BE2C (cell line): ENCODE data around the gene ADAMTS2. TPM values are rescaled to one million over a fixed set of nuclear protein-coding genes. Genes with fewer than 3 reads are reported as not detected.

Experiments
- DNase-seq: peaks from one replicate; pipeline ENCODE4 v3.0.0-alpha.2; 2020
- H3K27me3 ChIP-seq: fragments of 250-450 bp; sonication (Bioruptor Pico); 2 replicates; pipeline ENCODE4 v1.5.1; 2020; ENCODE audit warnings: mild to moderate bottlenecking
- H3K36me3 ChIP-seq: fragments of 250-450 bp; sonication (Bioruptor Pico); 2 replicates; pipeline ENCODE4 v1.5.1; 2020; ENCODE audit warnings: mild to moderate bottlenecking
- H3K4me1 ChIP-seq: fragments of 250-450 bp; sonication (Bioruptor Pico); 2 replicates; pipeline ENCODE4 v1.5.1; 2020
- H3K4me3 ChIP-seq: 2 replicates; pipeline ENCODE4 v1.5.1; 2011; ENCODE audit warnings: low read depth, low read length
- H3K9me3 ChIP-seq: fragments of 250-450 bp; sonication (Bioruptor Pico); 2 replicates; pipeline ENCODE4 v1.5.1; 2020
- polyA plus RNA-seq: library from polyadenylated mRNA; unstranded; fragments of >200 nt; gene quantifications from one replicate; pipeline ENCODE4 v1.2.1, GENCODE V29; 2012; ENCODE audit warnings: low read depth, missing spikeins; ENCODE audit not compliant: insufficient read length, insufficient read depth
- TF ChIP-seq, protein P1 (sequence below): IDR thresholded peaks from 2 replicates; pipeline ENCODE4 v1.5.1; 2012; ENCODE audit warnings: mild to moderate bottlenecking, low read depth, low read length

ADAMTS2 gene
- 0.49 TPM for polyA plus RNA-seq

DNA sequence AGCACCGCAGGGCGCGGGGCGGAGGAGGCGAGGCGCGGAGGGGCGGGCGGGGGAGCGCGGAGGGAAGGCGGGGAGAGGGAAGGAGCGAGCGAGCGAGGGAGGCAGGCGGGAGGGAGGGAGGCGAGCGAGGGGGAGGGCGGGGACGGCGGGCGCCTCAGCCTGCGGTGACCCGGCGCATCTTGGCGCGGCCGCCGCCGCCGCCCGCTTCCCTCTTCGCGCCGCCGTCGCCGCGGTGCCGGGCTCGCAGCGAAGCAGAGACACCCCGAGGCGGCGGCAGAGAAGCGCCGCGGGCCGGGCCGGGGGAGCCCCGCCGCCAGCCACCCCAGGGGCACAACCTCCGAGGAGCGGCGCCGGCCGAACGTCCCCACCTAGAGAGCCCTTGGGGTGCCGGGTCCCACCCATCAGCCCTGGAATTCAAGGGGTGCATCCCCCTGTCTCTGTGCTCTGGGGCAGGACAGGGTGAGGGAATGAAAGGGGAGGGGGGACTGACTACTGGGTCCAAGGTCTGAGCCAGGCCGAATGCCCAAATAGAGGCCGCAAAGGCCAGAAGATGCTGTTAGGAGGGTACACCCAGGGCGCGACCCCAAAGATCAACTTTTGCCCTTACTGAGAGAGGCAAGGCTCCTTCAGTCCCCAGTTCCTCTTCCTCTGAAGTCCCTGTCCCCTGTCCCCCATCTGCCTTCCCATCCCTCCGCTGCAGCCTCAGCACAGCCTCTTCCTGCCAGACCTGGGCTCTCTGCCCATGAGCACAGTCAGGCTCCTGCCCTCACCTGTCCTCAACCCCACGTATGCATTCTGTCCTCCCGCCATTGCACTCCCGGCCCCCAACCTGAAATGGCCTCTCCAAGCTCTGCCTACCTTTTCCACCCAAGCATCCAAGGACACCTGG is at the start of gene ADAMTS2:
ADAMTS2 (minus strand) TSS at position 29 of the 889 bp plus-strand sequence. CDS start 133 bp downstream, outside the sequence.
- Histone ChIP-seq H3K27me3 (peaks cover 58% of the 10 kb centered on the region), H3K36me3 (no peaks in the 10 kb centered on the region), H3K4me1 (no peaks in the 10 kb centered on the region), H3K4me3 (peak within 1 kb of the TSS; percentile 44), H3K9me3 (no peaks in the 10 kb centered on the region)
- DNase-seq, result peak; percentile 54
- TF ChIP-seq, protein P1, sequence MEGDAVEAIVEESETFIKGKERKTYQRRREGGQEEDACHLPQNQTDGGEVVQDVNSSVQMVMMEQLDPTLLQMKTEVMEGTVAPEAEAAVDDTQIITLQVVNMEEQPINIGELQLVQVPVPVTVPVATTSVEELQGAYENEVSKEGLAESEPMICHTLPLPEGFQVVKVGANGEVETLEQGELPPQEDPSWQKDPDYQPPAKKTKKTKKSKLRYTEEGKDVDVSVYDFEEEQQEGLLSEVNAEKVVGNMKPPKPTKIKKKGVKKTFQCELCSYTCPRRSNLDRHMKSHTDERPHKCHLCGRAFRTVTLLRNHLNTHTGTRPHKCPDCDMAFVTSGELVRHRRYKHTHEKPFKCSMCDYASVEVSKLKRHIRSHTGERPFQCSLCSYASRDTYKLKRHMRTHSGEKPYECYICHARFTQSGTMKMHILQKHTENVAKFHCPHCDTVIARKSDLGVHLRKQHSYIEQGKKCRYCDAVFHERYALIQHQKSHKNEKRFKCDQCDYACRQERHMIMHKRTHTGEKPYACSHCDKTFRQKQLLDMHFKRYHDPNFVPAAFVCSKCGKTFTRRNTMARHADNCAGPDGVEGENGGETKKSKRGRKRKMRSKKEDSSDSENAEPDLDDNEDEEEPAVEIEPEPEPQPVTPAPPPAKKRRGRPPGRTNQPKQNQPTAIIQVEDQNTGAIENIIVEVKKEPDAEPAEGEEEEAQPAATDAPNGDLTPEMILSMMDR, result no peak

DNA sequence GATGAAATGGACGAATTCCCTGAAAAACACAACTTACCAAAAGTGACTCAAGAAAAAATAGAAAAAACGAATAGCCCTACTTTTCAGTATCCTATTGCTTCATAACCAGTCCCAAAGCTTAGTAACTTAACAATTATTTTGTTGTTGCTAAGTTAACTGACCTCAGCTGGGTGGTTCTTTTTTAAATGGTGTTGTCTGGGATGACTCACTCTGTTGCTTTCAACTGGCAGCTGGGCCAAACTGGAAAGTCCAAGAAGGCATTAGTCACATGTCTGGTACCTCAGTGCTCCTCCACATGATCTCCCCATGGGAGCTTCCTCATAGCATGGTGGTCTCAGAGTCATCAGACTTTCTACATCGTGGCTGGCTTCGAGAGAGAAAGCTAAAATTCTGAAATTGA is 47.8 kb upstream of the ADAMTS2 start:
- H3K9me3 ChIP-seq, result no peaks in the 10 kb centered on the region; the same call in 1 of the 2 replicates
- no peaks in the 10 kb centered on the region for H3K36me3 ChIP-seq
- no peak overlapping the region for H3K4me3 ChIP-seq
- TF ChIP-seq, protein P1, result no peak
- H3K27me3 ChIP-seq, result no peaks in the 10 kb centered on the region
- DNase-seq, result no peak
- H3K4me1 ChIP-seq, result no peaks in the 10 kb centered on the region

DNA sequence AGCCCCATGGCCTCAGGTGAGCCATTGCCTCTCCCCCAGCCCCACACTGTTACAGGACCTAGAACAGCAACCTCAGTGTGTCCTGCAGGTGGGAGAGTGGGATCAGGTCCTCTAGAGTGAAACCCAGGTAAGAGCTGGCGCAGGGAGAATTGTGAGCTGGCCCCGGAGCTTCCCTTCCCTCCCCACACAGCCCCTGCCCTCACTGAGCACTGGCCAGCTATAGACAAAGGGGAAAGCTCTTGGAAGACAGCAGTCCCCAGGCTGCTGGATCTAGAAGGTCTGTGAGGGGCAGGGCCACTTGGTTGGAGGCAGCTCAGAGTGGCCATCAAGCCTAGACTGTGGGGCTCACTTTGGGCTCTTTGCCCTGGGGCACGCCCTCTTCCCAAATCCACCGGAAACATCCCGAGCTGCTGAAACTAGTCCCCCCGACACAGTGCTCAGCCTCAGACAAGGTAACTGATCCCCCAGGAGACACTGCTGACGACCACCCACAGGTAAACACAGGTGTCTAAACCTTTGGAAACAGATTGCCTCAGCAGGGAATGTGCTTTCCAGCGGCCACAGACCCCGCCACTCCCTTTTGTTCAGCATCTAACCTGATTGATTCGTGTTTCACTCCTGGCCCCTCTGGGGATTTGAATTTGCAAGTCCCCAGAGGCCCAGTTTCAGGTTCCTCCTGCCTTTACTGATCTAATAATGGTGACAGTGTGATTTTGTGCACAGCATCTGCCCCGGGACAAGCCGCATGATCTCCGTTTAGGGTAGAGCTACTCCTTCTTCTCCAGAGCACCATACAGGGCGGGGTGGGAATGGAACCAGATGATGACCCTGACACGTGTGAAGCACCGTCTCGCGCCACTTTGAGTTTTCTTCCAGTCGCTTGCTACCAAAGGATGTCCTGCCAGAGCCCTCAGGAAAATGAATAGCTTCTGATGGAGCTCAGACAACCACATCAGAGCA is 42.2 kb upstream of the ADAMTS2 start:
- H3K36me3 ChIP-seq, result no peaks in the 10 kb centered on the region
- H3K27me3 ChIP-seq, result no peaks in the 10 kb centered on the region
- no peaks in the 10 kb centered on the region for H3K4me1 ChIP-seq
- H3K9me3 ChIP-seq, result no peaks in the 10 kb centered on the region
- TF ChIP-seq, protein P1, result no peak
- no peak overlapping the region for H3K4me3 ChIP-seq
- no peak for DNase-seq

DNA sequence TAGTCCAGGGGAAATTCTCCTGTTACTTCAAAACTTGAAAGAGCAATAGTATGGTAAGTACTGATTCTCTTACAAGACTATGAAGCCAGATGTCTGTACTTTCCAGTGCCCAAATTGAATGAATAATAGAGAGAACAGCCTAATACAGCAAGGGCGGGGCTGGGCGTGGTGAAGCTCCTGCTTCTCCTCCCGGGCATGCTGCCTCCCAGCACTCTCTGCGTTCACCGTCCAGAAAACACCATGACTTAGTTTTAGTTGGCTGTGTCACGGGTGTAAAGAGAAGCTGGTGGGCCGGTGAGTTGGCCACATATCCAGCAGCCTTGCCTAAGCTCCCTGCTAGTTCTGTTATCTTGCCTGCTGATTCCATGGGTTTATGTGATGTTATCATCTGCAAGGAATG is 40.7 kb upstream of the ADAMTS2 start:
- Histone ChIP-seq H3K9me3 (no peaks in the 10 kb centered on the region), H3K4me1 (no peaks in the 10 kb centered on the region), H3K36me3 (no peaks in the 10 kb centered on the region), H3K27me3 (no peaks in the 10 kb centered on the region), H3K4me3 (no peak overlapping the region)
- TF ChIP-seq, protein P1, result no peak
- no peak for DNase-seq

DNA sequence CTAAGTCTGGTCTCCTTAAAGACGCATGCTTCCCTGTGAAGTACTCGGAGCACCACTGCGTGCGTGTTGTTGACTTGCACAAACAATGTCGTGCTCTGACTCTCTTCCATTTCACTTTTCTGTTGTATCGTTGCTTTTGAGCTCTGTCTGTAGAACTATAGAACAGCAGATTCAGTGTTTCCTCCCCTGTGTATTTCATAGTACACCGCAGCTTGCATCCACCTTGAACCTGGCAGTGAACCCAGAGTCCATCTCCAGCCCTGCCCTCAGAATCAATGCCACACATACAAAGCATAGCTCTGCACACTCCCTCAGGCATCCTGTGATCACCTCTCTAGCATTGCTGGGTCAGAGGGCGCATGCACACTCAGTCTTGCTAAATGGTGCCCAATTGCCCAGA is 37.2 kb upstream of the ADAMTS2 start:
- H3K9me3 ChIP-seq, result no peaks in the 10 kb centered on the region
- no peak overlapping the region for H3K4me3 ChIP-seq
- DNase-seq, result no peak
- H3K27me3 ChIP-seq, result no peaks in the 10 kb centered on the region
- no peaks in the 10 kb centered on the region for H3K4me1 ChIP-seq
- TF ChIP-seq, protein P1, result no peak
- H3K36me3 ChIP-seq, result no peaks in the 10 kb centered on the region
